Glutamatergic neuron (in vitro differentiated cells): ENCODE results near the gene PSMC3IP. TPM values are rescaled to one million over a fixed set of nuclear protein-coding genes. Genes with fewer than 3 reads are reported as not detected.
"Not testable (repeated sequence)": the region's sequence is repeated elsewhere in the genome, so short reads cannot be mapped to it uniquely, and the experiment has no call there.

Source experiments
- DNase-seq: peaks from one replicate; pipeline ENCODE4 v3.0.0; 2022
- H3K27ac Mint-ChIP-seq: one replicate; pipeline ENCODE4 v1.8.0; 2020; ENCODE audit warnings: mild to moderate bottlenecking, mixed read lengths, inconsistent platforms; ENCODE audit not compliant: unreplicated experiment
- H3K27me3 Mint-ChIP-seq: one replicate; pipeline ENCODE4 v1.8.0; 2020; ENCODE audit warnings: mild to moderate bottlenecking, moderate library complexity, mixed read lengths, inconsistent platforms; ENCODE audit not compliant: unreplicated experiment
- H3K36me3 Mint-ChIP-seq: one replicate; pipeline ENCODE4 v1.8.0; 2020; ENCODE audit warnings: mild to moderate bottlenecking, mixed read lengths, inconsistent platforms; ENCODE audit not compliant: unreplicated experiment
- H3K4me1 Mint-ChIP-seq: one replicate; pipeline ENCODE4 v1.8.0; 2020; ENCODE audit warnings: mild to moderate bottlenecking, low read depth, mixed read lengths, inconsistent platforms; ENCODE audit not compliant: unreplicated experiment
- H3K4me3 Mint-ChIP-seq: one replicate; pipeline ENCODE4 v1.8.0; 2020; ENCODE audit warnings: mild to moderate bottlenecking, mixed read lengths, inconsistent platforms; ENCODE audit not compliant: unreplicated experiment
- H3K9me3 Mint-ChIP-seq: one replicate; pipeline ENCODE4 v1.8.0; 2020; ENCODE audit warnings: mild to moderate bottlenecking, moderate library complexity, mixed read lengths, inconsistent platforms; ENCODE audit not compliant: unreplicated experiment
- long read RNA-seq: library from polyadenylated mRNA; unstranded; transcript quantifications from one replicate; pipeline ENCODE4 v2.0.0, GENCODE V29; 2020; ENCODE audit not compliant: unreplicated experiment
- total RNA-seq: library from RNA; stranded (reverse); fragmentation: NEBNext Ultra II Directional; extraction: Animal tissue kit (Norgen Biotek cat#: 25700); gene quantifications from one replicate; pipeline ENCODE4 v1.2.1, GENCODE V29; 2021; ENCODE audit not compliant: unreplicated experiment
- TF ChIP-seq, protein P1 (sequence below): fragments of 200-600 bp; sonication (generic); IDR thresholded peaks from one replicate; pipeline ENCODE4 v1.5.0; 2021; ENCODE audit not compliant: partially characterized antibody, unreplicated experiment

PSMC3IP gene, protein sequence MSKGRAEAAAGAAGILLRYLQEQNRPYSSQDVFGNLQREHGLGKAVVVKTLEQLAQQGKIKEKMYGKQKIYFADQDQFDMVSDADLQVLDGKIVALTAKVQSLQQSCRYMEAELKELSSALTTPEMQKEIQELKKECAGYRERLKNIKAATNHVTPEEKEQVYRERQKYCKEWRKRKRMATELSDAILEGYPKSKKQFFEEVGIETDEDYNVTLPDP
- total RNA-seq: 12.0 TPM
- long read RNA-seq, transcript PSMC3IP-204 (7 exons, 1,381 nt): major isoform, 7 of 14 reads
- long read RNA-seq, transcript PSMC3IP-202 (8 exons, 1,416 nt): minor isoform, 5 of 14 reads
- long read RNA-seq, partial matches to known transcripts: 0 of 14 reads
- long read RNA-seq, other reads (novel, unspliced or antisense): 2 of 14 reads

DNA sequence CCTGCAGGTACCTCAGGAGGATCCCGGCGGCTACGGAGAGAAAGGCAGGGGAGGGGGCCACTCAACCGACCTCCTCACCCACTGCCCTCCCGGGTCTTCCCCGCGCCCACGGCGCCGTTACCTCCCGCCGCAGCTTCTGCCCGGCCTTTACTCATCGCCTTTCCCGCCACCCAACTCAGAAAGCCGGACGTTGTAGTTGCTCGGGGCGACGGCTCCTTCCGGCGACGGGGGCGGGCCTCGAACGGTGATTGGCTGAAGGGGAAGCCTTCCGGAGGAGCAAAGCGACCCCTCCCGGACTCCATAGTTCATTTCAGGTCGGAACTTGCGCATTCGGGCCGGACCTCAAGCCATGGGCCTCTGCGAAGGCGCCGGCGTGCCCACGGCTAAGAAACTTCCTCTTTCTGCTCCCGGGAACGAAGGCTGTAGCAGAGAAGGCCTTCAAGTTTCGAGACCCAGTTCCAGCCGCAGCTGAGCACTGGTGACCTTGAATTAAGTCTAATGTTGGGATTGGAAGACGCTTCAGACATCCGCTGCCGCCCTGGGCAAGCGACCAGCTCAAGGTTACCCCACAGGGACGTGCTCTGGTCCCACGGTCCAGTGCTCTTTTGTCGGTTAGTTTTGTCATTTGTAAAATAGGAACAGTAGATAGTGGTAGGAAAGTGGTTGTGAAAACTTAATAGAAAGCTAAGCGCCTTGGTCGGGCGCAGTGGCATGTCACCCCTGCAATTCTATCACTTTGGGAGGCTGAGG is at the start of gene PSMC3IP:
PSMC3IP (minus strand) TSS at position 198 of the 750 bp plus-strand sequence; CDS start at position 155, 43 bp downstream.
- H3K4me1 Mint-ChIP-seq: peaks cover 2% of the 10 kb centered on the region
- H3K36me3 Mint-ChIP-seq: peaks cover 5% of the 10 kb centered on the region
- H3K4me3 Mint-ChIP-seq: peak within 1 kb of the TSS; percentile 100
- H3K9me3 Mint-ChIP-seq: peaks cover 11% of the 10 kb centered on the region
- DNase-seq: peak; percentile 96
- TF ChIP-seq, protein P1, sequence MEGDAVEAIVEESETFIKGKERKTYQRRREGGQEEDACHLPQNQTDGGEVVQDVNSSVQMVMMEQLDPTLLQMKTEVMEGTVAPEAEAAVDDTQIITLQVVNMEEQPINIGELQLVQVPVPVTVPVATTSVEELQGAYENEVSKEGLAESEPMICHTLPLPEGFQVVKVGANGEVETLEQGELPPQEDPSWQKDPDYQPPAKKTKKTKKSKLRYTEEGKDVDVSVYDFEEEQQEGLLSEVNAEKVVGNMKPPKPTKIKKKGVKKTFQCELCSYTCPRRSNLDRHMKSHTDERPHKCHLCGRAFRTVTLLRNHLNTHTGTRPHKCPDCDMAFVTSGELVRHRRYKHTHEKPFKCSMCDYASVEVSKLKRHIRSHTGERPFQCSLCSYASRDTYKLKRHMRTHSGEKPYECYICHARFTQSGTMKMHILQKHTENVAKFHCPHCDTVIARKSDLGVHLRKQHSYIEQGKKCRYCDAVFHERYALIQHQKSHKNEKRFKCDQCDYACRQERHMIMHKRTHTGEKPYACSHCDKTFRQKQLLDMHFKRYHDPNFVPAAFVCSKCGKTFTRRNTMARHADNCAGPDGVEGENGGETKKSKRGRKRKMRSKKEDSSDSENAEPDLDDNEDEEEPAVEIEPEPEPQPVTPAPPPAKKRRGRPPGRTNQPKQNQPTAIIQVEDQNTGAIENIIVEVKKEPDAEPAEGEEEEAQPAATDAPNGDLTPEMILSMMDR: no peak
- peak within 1 kb of the TSS; percentile 91 for H3K27ac Mint-ChIP-seq
- peaks cover 8% of the 10 kb centered on the region for H3K27me3 Mint-ChIP-seq

DNA sequence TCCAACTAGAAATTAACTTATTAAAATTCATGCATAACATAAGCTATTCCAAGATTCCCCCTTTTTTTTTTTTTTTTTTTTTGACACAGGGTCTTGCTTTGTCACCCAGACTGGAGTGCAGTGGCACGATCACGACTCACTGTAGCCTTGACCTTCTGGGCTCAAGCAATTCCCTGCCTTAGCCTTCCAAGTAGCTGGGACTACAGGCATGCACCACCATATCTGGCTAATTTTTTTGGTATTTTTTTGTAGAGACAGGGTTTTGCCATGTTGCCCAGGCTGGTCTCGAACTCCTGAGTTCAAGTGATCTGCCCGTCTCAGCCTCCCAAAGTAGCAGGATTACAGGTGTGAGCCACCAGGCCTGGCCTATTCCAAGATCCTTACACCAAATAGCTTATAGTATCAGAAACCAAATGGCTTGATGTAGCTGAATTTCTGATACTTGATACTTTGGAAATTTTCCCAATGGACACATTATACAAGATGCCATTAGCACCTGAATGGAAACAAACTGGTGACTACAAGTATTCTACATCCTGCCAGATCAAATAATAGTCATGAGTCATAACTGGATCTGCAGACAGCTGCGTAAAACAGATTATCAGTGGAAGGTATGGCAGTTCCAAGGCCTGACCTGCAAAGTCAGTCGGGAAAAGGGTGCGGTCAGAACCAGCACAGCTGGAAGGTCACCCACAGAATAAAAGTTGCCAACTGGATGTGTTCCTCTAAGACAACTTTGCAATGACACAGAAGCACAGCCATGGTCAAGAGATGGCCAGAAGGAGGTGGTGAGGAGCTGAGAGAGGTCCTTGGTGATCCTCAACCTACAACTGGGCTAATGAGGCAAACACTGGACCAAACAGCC is 46.4 kb upstream of the PSMC3IP start:
- Mint-ChIP-seq H3K27me3 (no peaks in the 10 kb centered on the region), H3K9me3 (peaks cover 2% of the 10 kb centered on the region), H3K27ac (no peak overlapping the region), H3K4me3 (no peak overlapping the region), H3K36me3 (no peaks in the 10 kb centered on the region), H3K4me1 (no peaks in the 10 kb centered on the region)
- TF ChIP-seq, protein P1: no peak
- no peak for DNase-seq

DNA sequence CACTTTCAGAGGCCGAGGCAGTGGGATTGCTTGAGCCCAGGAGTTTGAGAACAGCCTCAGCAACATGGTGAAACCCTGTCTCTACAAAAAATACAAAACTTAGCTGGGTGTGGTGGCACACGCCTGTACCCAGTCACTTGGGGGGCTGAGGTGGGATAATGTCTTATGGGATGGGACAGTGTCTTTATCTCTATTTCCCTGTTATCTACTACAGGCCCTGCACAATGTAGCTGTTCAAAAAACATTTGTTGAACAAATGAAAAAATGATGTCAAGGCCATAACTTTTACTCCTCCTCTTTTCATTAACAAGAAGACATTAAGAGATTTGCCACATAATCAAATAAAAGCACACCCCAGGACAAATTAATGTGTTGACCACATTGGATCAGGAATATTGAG is 45.7 kb upstream of the PSMC3IP start:
- peaks cover 2% of the 10 kb centered on the region for H3K9me3 Mint-ChIP-seq
- H3K4me1 Mint-ChIP-seq: no peaks in the 10 kb centered on the region
- DNase-seq: no peak
- no peaks in the 10 kb centered on the region for H3K36me3 Mint-ChIP-seq
- TF ChIP-seq, protein P1: no peak
- H3K4me3 Mint-ChIP-seq: no peak overlapping the region
- H3K27me3 Mint-ChIP-seq: no peaks in the 10 kb centered on the region
- H3K27ac Mint-ChIP-seq: no peak overlapping the region

DNA sequence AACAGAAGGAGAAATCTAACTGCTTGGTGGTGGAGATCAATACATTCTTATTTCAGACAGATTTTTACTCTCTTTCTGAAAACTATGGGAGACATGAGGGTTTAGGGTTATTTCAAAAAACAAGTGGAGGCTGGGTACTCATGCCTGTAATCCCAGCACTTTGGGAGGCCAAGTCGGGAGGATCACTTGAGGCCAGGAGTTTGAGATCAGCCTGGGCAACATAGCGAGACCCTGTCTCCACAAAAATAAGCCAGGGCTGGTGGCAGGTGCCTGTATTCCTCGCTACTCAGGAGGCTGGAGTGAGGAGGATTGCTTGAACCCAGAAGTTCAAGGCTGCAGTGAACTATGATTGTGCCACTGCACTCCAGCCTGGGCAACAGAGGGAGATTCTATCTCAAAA is 44.5 kb upstream of the PSMC3IP start:
- H3K27ac Mint-ChIP-seq, H3K9me3 Mint-ChIP-seq, H3K36me3 Mint-ChIP-seq, H3K27me3 Mint-ChIP-seq, DNase-seq, H3K4me3 Mint-ChIP-seq, H3K4me1 Mint-ChIP-seq: not testable (repeated sequence)

DNA sequence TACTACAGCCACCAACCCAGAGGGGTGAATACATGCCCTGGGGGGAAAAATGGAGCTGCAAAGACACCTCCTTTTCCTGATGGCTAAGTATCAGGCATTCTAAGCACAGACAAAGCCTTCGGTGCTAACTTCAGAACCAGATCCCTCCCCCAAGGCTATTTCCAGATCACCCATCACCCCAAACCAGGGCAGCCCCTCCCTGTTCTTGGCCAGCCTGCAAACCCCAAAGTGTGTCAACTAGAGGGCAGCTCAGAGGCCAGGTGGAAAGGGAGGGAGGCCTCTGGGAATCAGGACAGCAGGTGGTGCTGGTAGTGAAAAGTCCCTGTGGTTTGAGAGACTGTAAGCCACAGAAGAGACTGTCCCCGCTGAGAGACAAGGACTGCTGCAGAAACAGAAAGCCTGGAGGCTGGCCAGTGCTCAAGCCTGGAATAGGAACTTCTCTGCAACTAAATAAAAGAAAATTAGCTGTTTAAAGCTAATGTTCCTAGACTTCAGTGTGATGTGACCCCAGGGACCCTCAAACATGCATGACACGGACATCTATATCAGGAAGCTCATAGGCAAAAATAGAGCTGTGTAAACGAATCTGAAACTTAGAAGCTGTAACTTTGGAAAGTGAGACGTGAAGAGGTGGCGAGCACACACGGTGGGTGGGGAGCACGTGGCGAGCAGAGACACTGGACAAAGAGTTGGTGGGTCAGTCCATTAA is 41.1 kb upstream of the PSMC3IP start:
- H3K27ac Mint-ChIP-seq: no peak overlapping the region
- DNase-seq: no peak
- peaks cover 4% of the 10 kb centered on the region for H3K4me1 Mint-ChIP-seq
- no peaks in the 10 kb centered on the region for H3K9me3 Mint-ChIP-seq
- peaks cover 2% of the 10 kb centered on the region for H3K27me3 Mint-ChIP-seq
- no peak overlapping the region for H3K4me3 Mint-ChIP-seq
- peaks cover 3% of the 10 kb centered on the region for H3K36me3 Mint-ChIP-seq
- TF ChIP-seq, protein P1: no peak
